Sigmoid colon (tissue), 7 donors: ENCODE data around the gene SEC14L3. TPM values are rescaled to one million over a fixed set of nuclear protein-coding genes. Genes with fewer than 3 reads are reported as not detected.

Experiments
- DNase-seq: peaks from one replicate; pipeline ENCODE4 v3.0.0-alpha.2; 2019
- H3K27ac ChIP-seq, 4 donors: fragments of 200-600 bp; sonication (generic); one replicate each; pipeline ENCODE4 v1.5.1; 2016 to 2019; ENCODE audit warnings: mild to moderate bottlenecking in 1 of 4
- H3K27me3 ChIP-seq, 3 donors: fragments of 200-600 bp; sonication (generic); one replicate each; pipeline ENCODE4 v1.5.1; 2019; ENCODE audit warnings: mild to moderate bottlenecking in 1 of 3
- H3K36me3 ChIP-seq, 4 donors: fragments of 200-600 bp; sonication (generic); one replicate each; pipeline ENCODE4 v1.5.1; 2016 to 2019
- H3K4me1 ChIP-seq, 4 donors: fragments of 200-600 bp; sonication (generic); one replicate each; pipeline ENCODE4 v1.5.1; 2017 to 2019
- H3K4me3 ChIP-seq, 4 donors: fragments of 200-600 bp; sonication (generic); one replicate each; pipeline ENCODE4 v1.5.1; 2017 to 2019; ENCODE audit warnings: mild to moderate bottlenecking in 2 of 4, moderate library complexity in 1 of 4
- H3K9me3 ChIP-seq, 4 donors: fragments of 200-600 bp in 3 of 4; sonication (generic) in 3 of 4; one replicate each; pipeline versions ENCODE4 v1.5.1 to v1.6.1; 2013 to 2019
- EP300 ChIP-seq, 4 donors: sonication (generic); formaldehyde crosslinking; IDR thresholded peaks; one replicate each; pipeline ENCODE4 v1.6.1; 2017; ENCODE audit warnings: antibody characterized with exemption in 4 of 4
- POLR2A ChIP-seq, 2 donors: fragments of 450-650 bp; IDR thresholded peaks; one replicate each; pipeline ENCODE4 v1.6.1; 2016; ENCODE audit warnings: antibody characterized with exemption in 2 of 2, mild to moderate bottlenecking in 2 of 2, moderate library complexity in 2 of 2
- POLR2AphosphoS5 ChIP-seq, 4 donors: sonication (generic); formaldehyde crosslinking; IDR thresholded peaks; one replicate each; pipeline ENCODE4 v1.6.1; 2017; ENCODE audit warnings: antibody characterized with exemption in 4 of 4
- WGBS, 2 donors: extraction: QIAGEN DNeasy Blood & Tissue Kit; methylation state at CpG; one replicate each; pipeline ENCODE4 v1.1.7; 2013; 5-methylcytosine and 5-hydroxymethylcytosine counted together
- intact Hi-C: fragments of 100-400 bp; cut with DNase I; formaldehyde crosslinking; loops from one replicate; pipeline ENCODE4 v1.15.1; 2023
- polyA plus RNA-seq, 3 donors: library from polyadenylated mRNA; stranded (reverse); fragments of 200-250 nt; gene quantifications; one replicate each; pipeline ENCODE4 v1.2.3, GENCODE V29; 2013
- total RNA-seq, 4 donors: library from RNA; depleted of rRNA; stranded (reverse); fragments of >200 nt; gene quantifications; one replicate each; pipeline ENCODE4 v1.1.0, GENCODE V29; 2016
- TF ChIP-seq, protein P1 (sequence below), 4 experiments: fragments of 450-650 bp in 3 of 4; fragments of 200-600 bp in 1 of 4; IDR thresholded peaks; one replicate each; pipeline ENCODE4 v1.5.1; 2016 to 2019; ENCODE audit warnings: antibody characterized with exemption in 4 of 4, mild to moderate bottlenecking in 3 of 4, moderate library complexity in 2 of 4
- donor health status: healthy with polysubstance abuse.
- donor health status: Bipolar disorder and iron deficiency.
- donor health status: healthy.

Gene SEC14L3
- total and polyA plus RNA-seq, 7 donors = 0.23 TPM; not detected in 6

DNA sequence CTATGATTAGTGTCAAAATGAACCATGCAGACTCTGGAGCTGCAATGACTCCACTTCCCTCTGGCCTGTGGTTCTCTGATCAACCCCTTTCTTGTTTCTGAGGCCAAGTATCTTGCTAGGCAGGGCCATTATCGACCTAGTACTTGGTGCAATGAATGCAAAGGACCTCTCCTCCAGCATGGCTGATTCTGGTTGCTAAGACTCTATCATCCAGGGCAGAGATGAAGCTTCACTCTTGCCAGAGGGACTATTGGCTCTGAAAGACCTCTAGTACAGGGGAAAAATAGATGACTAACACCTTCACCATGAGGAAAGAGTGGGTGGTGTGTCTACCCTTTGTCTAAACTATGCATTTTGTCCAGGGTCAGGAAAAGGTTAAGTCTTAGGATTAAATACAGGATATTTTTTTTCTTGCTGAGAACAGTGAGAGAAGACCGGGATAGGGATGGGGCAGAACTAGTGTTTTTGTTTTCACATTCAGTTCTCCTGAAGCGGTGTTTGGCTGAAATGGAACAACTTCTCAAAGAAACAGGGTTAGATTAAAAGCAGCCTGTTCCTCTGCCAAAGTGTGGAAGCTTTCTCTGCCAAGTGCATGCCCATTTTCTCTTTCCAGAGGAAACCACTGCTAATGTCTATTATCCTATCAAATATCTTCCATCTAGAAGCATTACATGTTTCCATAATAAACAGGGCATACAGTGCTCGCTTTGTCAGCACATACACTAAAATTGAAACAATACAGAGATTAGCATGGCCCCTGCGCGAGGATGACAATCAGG, 51.3 kb downstream of the SEC14L3 start:
- intact Hi-C loops = loop anchor here (5.0 to 10.0 kb wide), 3 partner anchors 33 to 1153 kb away; partner anchors contain the start of genes EWSR1, RHBDD3, RNF215 and TCN2
- DNase-seq = no peak
- WGBS, 2 donors = 70 to 77% methylated on average over 6 of the region's 6 CpGs
- H3K4me1 ChIP-seq = peaks cover 0 to 47% (median 37%) of the 10 kb centered on the region in 4 donors
- H3K4me3 ChIP-seq = no peak overlapping the region
- peak overlapping the region; percentile 15 to 94 (median 39) for H3K27ac ChIP-seq
- no peaks in the 10 kb centered on the region for H3K9me3 ChIP-seq
- TF ChIP-seq POLR2A (IDR thresholded peaks at IDR 0.05) = no peak
- no peaks in the 10 kb centered on the region for H3K27me3 ChIP-seq
- peaks cover 7 to 58% (median 28%) of the 10 kb centered on the region in 4 donors for H3K36me3 ChIP-seq

- Histone ChIP-seq H3K36me3 (peaks cover 7 to 83% (median 31%) of the 10 kb centered on the region in 4 donors), H3K27me3 (no peaks in the 10 kb centered on the region), H3K9me3 (no peaks in the 10 kb centered on the region), H3K4me1 (peaks cover 0 to 17% (median 13%) of the 10 kb centered on the region in 4 donors), H3K4me3 (no peak overlapping the region), H3K27ac (no peak overlapping the region)
- intact Hi-C loops = no loop called here
- TF ChIP-seq POLR2AphosphoS5 (IDR thresholded peaks at IDR 0.05) (no peak), POLR2A (IDR thresholded peaks at IDR 0.05) (no peak), EP300 (IDR thresholded peaks at IDR 0.05) (no peak)
- TF ChIP-seq, protein P1, sequence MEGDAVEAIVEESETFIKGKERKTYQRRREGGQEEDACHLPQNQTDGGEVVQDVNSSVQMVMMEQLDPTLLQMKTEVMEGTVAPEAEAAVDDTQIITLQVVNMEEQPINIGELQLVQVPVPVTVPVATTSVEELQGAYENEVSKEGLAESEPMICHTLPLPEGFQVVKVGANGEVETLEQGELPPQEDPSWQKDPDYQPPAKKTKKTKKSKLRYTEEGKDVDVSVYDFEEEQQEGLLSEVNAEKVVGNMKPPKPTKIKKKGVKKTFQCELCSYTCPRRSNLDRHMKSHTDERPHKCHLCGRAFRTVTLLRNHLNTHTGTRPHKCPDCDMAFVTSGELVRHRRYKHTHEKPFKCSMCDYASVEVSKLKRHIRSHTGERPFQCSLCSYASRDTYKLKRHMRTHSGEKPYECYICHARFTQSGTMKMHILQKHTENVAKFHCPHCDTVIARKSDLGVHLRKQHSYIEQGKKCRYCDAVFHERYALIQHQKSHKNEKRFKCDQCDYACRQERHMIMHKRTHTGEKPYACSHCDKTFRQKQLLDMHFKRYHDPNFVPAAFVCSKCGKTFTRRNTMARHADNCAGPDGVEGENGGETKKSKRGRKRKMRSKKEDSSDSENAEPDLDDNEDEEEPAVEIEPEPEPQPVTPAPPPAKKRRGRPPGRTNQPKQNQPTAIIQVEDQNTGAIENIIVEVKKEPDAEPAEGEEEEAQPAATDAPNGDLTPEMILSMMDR (IDR thresholded peaks at IDR 0.05) = no peak
- DNase-seq = no peak
- 22 to 64% methylated on average over 1 of the region's 1 CpG for WGBS, 2 donors
Measured at GRCh38 chr22:30416837-30417236, 55.0 kb downstream of the SEC14L3 start.

- peaks cover 0 to 12% (median 9%) of the 10 kb centered on the region in 4 donors for H3K4me1 ChIP-seq
- peaks cover 7 to 84% (median 30%) of the 10 kb centered on the region in 4 donors for H3K36me3 ChIP-seq
- no peak for TF ChIP-seq POLR2A (IDR thresholded peaks at IDR 0.05)
- no peak for TF ChIP-seq EP300 (IDR thresholded peaks at IDR 0.05)
- TF ChIP-seq, protein P1 (IDR thresholded peaks at IDR 0.05) = no peak
- TF ChIP-seq POLR2AphosphoS5 (IDR thresholded peaks at IDR 0.05) = no peak
- intact Hi-C loops = no loop called here
- WGBS, 2 donors = 23 to 65% methylated on average over 2 of the region's 2 CpGs
- H3K9me3 ChIP-seq = no peaks in the 10 kb centered on the region
- no peak overlapping the region for H3K4me3 ChIP-seq
- DNase-seq = no peak
- no peaks in the 10 kb centered on the region for H3K27me3 ChIP-seq
- no peak overlapping the region for H3K27ac ChIP-seq
Measured at GRCh38 chr22:30416403-30416802, 55.4 kb downstream of the SEC14L3 start.

GRCh38 chr22:30414525-30415047, 57.2 kb downstream of the SEC14L3 start:
- intact Hi-C loops = no loop called here
- Histone ChIP-seq H3K27ac (no peak overlapping the region), H3K4me3 (no peak overlapping the region), H3K9me3 (no peaks in the 10 kb centered on the region), H3K36me3 (peaks cover 7 to 85% (median 28%) of the 10 kb centered on the region in 4 donors), H3K27me3 (no peaks in the 10 kb centered on the region), H3K4me1 (no peaks in the 10 kb centered on the region)
- no peak for TF ChIP-seq POLR2AphosphoS5 (IDR thresholded peaks at IDR 0.05)
- TF ChIP-seq POLR2A (IDR thresholded peaks at IDR 0.05) = no peak
- TF ChIP-seq EP300 (IDR thresholded peaks at IDR 0.05) = no peak
- TF ChIP-seq, protein P1 (IDR thresholded peaks at IDR 0.05) = no peak
- WGBS, 2 donors = 86 to 93% methylated on average over 4 of the region's 4 CpGs
- DNase-seq = no peak

DNA sequence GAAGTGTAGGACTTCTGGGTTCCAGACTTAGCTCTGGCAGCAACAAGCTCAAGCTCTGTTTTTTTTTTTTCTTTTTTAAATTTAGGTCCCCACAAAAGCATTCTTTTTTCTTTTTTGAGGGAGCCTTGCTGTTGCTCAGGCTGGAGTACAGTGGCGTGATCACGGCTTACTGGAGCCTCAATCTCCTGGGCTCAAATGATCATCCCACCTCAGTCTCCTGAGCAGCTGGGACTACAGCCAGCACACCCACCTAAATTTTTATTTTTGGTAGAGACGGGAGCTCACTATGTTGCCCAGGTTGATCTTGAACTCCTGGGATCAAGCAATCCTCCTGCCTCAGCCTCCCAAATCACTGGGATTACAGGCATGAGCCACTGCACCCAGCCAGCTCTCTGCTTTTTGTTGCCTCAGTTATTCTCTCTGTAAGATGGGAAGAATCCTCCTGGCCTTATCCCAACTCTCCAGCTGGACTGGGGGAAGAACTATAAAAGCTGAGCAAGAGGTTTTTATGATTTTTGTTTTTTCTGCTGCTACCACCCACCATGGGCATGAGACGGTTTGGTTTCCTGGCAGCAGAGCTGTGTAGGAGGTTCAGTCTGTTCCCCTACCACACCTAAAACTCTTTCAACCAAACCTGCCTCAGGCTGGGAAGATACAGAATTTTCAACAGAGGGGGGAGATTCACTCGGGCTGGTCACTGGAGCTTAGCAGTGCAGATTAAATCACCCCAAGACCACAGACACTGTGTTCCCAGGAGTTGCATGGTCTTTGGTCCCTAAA, 57.9 kb downstream of the SEC14L3 start:
- H3K9me3 ChIP-seq = no peaks in the 10 kb centered on the region
- H3K36me3 ChIP-seq = peaks cover 7 to 84% (median 28%) of the 10 kb centered on the region in 4 donors
- WGBS, 2 donors = 86 to 91% methylated on average over 5 of the region's 5 CpGs
- DNase-seq = no peak
- TF ChIP-seq EP300 (IDR thresholded peaks at IDR 0.05) (no peak), POLR2AphosphoS5 (IDR thresholded peaks at IDR 0.05) (no peak), POLR2A (IDR thresholded peaks at IDR 0.05) (no peak)
- TF ChIP-seq, protein P1 (IDR thresholded peaks at IDR 0.05) = no peak
- H3K27ac ChIP-seq = no peak overlapping the region
- intact Hi-C loops = no loop called here
- H3K4me3 ChIP-seq = no peak overlapping the region
- H3K4me1 ChIP-seq = no peaks in the 10 kb centered on the region
- no peaks in the 10 kb centered on the region for H3K27me3 ChIP-seq
